GM23338 (cell line): ENCODE measurements around the gene RBL2. TPM values are rescaled to one million over a fixed set of nuclear protein-coding genes. Genes with fewer than 3 reads are reported as not detected.

ENCODE experiments used
- ATAC-seq: fragments of 200-7000 bp; cut with Tn5 transposase; 3 replicates; pipeline ENCODE4 v1.9.1; 2020
- DNase-seq: peaks from one replicate; pipeline ENCODE4 v3.0.0-alpha.2; 2015; ENCODE audit warnings: low spot score
- H2AFZ ChIP-seq: fragments of 200-600 bp; sonication (generic); 2 replicates; pipeline ENCODE4 v1.8.0; 2016; ENCODE audit warnings: antibody characterized with exemption, mild to moderate bottlenecking, moderate library complexity
- H3F3A ChIP-seq: fragments of 200-600 bp; sonication (generic); replicated peaks from 2 replicates; pipeline ENCODE4 v1.8.0; 2017; ENCODE audit warnings: antibody characterized with exemption, mixed run types, low read depth
- H3K27ac ChIP-seq: fragments of 200-600 bp; sonication (generic); 2 replicates; pipeline ENCODE4 v1.6.1; 2016; ENCODE audit warnings: low read depth
- H3K27me3 ChIP-seq: fragments of 200-600 bp; sonication (generic); 2 replicates; pipeline ENCODE4 v1.8.0; 2016; ENCODE audit warnings: mild to moderate bottlenecking, mixed run types, moderate library complexity; ENCODE audit not compliant: insufficient read depth
- H3K36me3 ChIP-seq: fragments of 200-600 bp; sonication (generic); 2 replicates; pipeline ENCODE4 v1.8.0; 2016; ENCODE audit warnings: mild to moderate bottlenecking; ENCODE audit not compliant: insufficient read depth
- H3K4me1 ChIP-seq: fragments of 200-600 bp; sonication (generic); 2 replicates; pipeline ENCODE4 v1.8.0; 2016; ENCODE audit warnings: mild to moderate bottlenecking, moderate library complexity; ENCODE audit not compliant: insufficient read depth
- H3K4me2 ChIP-seq: fragments of 200-600 bp; sonication (generic); 2 replicates; pipeline ENCODE4 v1.7.1; 2017; ENCODE audit warnings: mixed run types
- H3K4me3 ChIP-seq: fragments of 200-600 bp; sonication (generic); 2 replicates; pipeline ENCODE4 v1.6.1; 2016; ENCODE audit warnings: mixed run types
- H3K79me2 ChIP-seq: fragments of 200-600 bp; sonication (generic); replicated peaks from 2 replicates; pipeline ENCODE4 v1.8.0; 2017; ENCODE audit warnings: mild to moderate bottlenecking; ENCODE audit not compliant: insufficient read depth
- H3K9me2 ChIP-seq: fragments of 200-600 bp; sonication (generic); 2 replicates; pipeline ENCODE4 v1.8.0; 2017; ENCODE audit not compliant: insufficient read depth
- H4K20me1 ChIP-seq: fragments of 200-600 bp; sonication (generic); replicated peaks from 2 replicates; pipeline ENCODE4 v1.8.0; 2017; ENCODE audit warnings: mild to moderate bottlenecking; ENCODE audit not compliant: insufficient read depth
- H3K27ac Mint-ChIP-seq: 2 replicates; pipeline ENCODE4 v1.8.0; 2020; ENCODE audit warnings: inconsistent platforms, mild to moderate bottlenecking, moderate library complexity, mixed read lengths
- H3K27me3 Mint-ChIP-seq: 3 replicates; pipeline ENCODE4 v1.8.0; 2022; ENCODE audit warnings: low read depth, mild to moderate bottlenecking, moderate library complexity, mixed read lengths, inconsistent platforms; ENCODE audit not compliant: insufficient read depth, poor library complexity
- H3K36me3 Mint-ChIP-seq: 3 replicates; pipeline ENCODE4 v1.8.0; 2021; ENCODE audit warnings: low read depth, mild to moderate bottlenecking, inconsistent platforms, moderate library complexity, mixed read lengths
- H3K4me1 Mint-ChIP-seq: 3 replicates; pipeline ENCODE4 v1.8.0; 2020; ENCODE audit warnings: mild to moderate bottlenecking, inconsistent platforms, mixed read lengths
- H3K4me3 Mint-ChIP-seq: 3 replicates; pipeline ENCODE4 v1.8.0; 2021; ENCODE audit warnings: moderate library complexity, mild to moderate bottlenecking, inconsistent platforms, mixed read lengths
- H3K9me3 Mint-ChIP-seq: 3 replicates; pipeline ENCODE4 v1.8.0; 2020; ENCODE audit warnings: moderate library complexity, mild to moderate bottlenecking, inconsistent platforms, mixed read lengths
- CREB1 ChIP-seq: fragments of 250-450 bp; sonication (Bioruptor Pico); IDR thresholded peaks from 2 replicates; pipeline ENCODE4 v1.5.0; 2020; ENCODE audit warnings: low read depth, mild to moderate bottlenecking, moderate library complexity
- CTCF ChIP-seq, 2 experiments: fragments of 200-600 bp in 1 of 2; sonication (generic) in 1 of 2; conservative IDR thresholded peaks; 2 replicates each; pipeline versions ENCODE4 v1.5.1 to v1.6.1; 2016 to 2017; ENCODE audit warnings: antibody characterized with exemption in 2 of 2, low read depth in 2 of 2, mild to moderate bottlenecking in 2 of 2, moderate library complexity in 1 of 2
- ETS1 ChIP-seq: IDR thresholded peaks from 2 replicates; pipeline ENCODE4 v1.6.1; 2016; ENCODE audit warnings: antibody characterized with exemption
- EZH2 ChIP-seq: fragments of 200-600 bp; sonication (generic); IDR thresholded peaks from one replicate; pipeline ENCODE4 v1.8.0; 2017; ENCODE audit warnings: antibody characterized with exemption, mild to moderate bottlenecking, low read depth; ENCODE audit not compliant: unreplicated experiment
- EZH2phosphoT487 ChIP-seq: fragments of 200-600 bp; sonication (generic); IDR thresholded peaks from one replicate; pipeline ENCODE4 v1.8.1; 2018; ENCODE audit warnings: antibody characterized with exemption; ENCODE audit not compliant: unreplicated experiment
- JUNB ChIP-seq: IDR thresholded peaks from one replicate; pipeline ENCODE4 v1.6.1; 2016; ENCODE audit warnings: antibody characterized with exemption; ENCODE audit not compliant: unreplicated experiment
- NANOG ChIP-seq: IDR thresholded peaks from 2 replicates; pipeline ENCODE4 v1.6.1; 2016; ENCODE audit warnings: antibody characterized with exemption, borderline replicate concordance
- POLR2AphosphoS5 ChIP-seq: IDR thresholded peaks from 2 replicates; pipeline ENCODE4 v1.6.1; 2016; ENCODE audit warnings: antibody characterized with exemption, low read depth
- REST ChIP-seq: IDR thresholded peaks from one replicate; pipeline ENCODE4 v1.6.1; 2018; ENCODE audit warnings: antibody characterized with exemption; ENCODE audit not compliant: unreplicated experiment
- STAT1 ChIP-seq: IDR thresholded peaks from one replicate; pipeline ENCODE4 v1.6.1; 2016; ENCODE audit warnings: antibody characterized with exemption; ENCODE audit not compliant: unreplicated experiment
- ZNF114 ChIP-seq: fragments of 250-450 bp; sonication (Bioruptor Pico); IDR thresholded peaks from 2 replicates; pipeline ENCODE4 v1.5.0; 2020; ENCODE audit warnings: mild to moderate bottlenecking, moderate library complexity
- ZNF331 ChIP-seq: fragments of 250-450 bp; sonication (Bioruptor Pico); IDR thresholded peaks from 2 replicates; pipeline ENCODE4 v1.5.0; 2020; ENCODE audit warnings: low read depth, mild to moderate bottlenecking, moderate library complexity
- ZNF462 ChIP-seq: fragments of 250-450 bp; sonication (Bioruptor Pico); IDR thresholded peaks from 2 replicates; pipeline ENCODE4 v1.5.0; 2020; ENCODE audit warnings: mild to moderate bottlenecking, moderate library complexity
- polyA plus RNA-seq: library from polyadenylated mRNA; unstranded; fragments of >200 nt; fragmentation: Nextera tagmentation; extraction: Ambion mirVana; gene quantifications from 2 replicates; pipeline ENCODE4 v1.2.1, GENCODE V29; 2016
- total RNA-seq: library from RNA; depleted of rRNA; stranded (reverse); fragments of >200 nt; shearing (Covaris generic); gene quantifications from 2 replicates; pipeline ENCODE4 v1.2.3, GENCODE V29; 2014

The RBL2 gene
- total and polyA plus RNA-seq, 2 experiments from 2014 or later: 15.4 to 43.3 TPM

- Histone ChIP-seq H3F3A (no peaks in the 10 kb centered on the region), H2AFZ (no peak overlapping the region), H3K4me3 (no peak overlapping the region), H3K27me3 (no peaks in the 10 kb centered on the region), H3K9me2 (0 out of 2 replicates have a peak, but pooled peaks cover 4% of the 10 kb centered on the region), H3K79me2 (no peaks in the 10 kb centered on the region), H3K27ac (no peak overlapping the region), H3K4me2 (no peak overlapping the region), H3K4me1 (peaks cover under 1% of the 10 kb centered on the region; the same call in 1 of the 2 replicates), H4K20me1 (no peaks in the 10 kb centered on the region), H3K36me3 (peaks cover 19% of the 10 kb centered on the region)
- DNase-seq (no peak), ATAC-seq (no peak)
- peaks cover 3% of the 10 kb centered on the region for H3K27me3 Mint-ChIP-seq
- peaks cover 3% of the 10 kb centered on the region for H3K4me1 Mint-ChIP-seq
- H3K4me3 Mint-ChIP-seq: no peak overlapping the region
- H3K27ac Mint-ChIP-seq: no peak overlapping the region
- H3K9me3 Mint-ChIP-seq: peaks cover 47% of the 10 kb centered on the region
- H3K36me3 Mint-ChIP-seq: peaks cover 28% of the 10 kb centered on the region
- TF ChIP-seq REST (no peak), JUNB (no peak), STAT1 (no peak), NANOG (no peak), CREB1 (no peak), ZNF462 (CRISPR knock-in tag) (no peak), EZH2phosphoT487 (no peak), ETS1 (no peak), EZH2 (no peak), ZNF331 (CRISPR knock-in tag) (no peak), CTCF (conservative IDR thresholded peaks at IDR 0.05; ENCODE audit: low read depth in 2 of 2) (no peak), ZNF114 (CRISPR knock-in tag) (no peak), POLR2AphosphoS5 (no peak)
These were observed 5.6 kb upstream of the RBL2 start for GRCh38 chr16:53428681-53429080.
